CD14-positive monocyte (primary cell): ENCODE results near the gene IP6K1. TPM values are rescaled to one million over a fixed set of nuclear protein-coding genes. Genes with fewer than 3 reads are reported as not detected.

Experiments used
- DNase-seq, 3 donors: peaks; one replicate each; pipeline ENCODE4 v3.0.0-alpha.2; 2011 to 2022
- H2AFZ ChIP-seq: 2 replicates; pipeline ENCODE4 v1.6.0; 2012; ENCODE audit warnings: mild to moderate bottlenecking, low read depth, low read length, inconsistent platforms; ENCODE audit not compliant: insufficient read depth, poor library complexity, severe bottlenecking
- H3K27ac ChIP-seq, 2 donors: 1 replicate in 1 of 2; 2 replicates in 1 of 2; pipeline ENCODE4 v1.5.1; 2012 to 2013; ENCODE audit warnings: low read length in 2 of 2, control low read depth in 1 of 2, inconsistent platforms in 1 of 2, low read depth in 1 of 2, mild to moderate bottlenecking in 1 of 2
- H3K27me3 ChIP-seq, 2 donors: one replicate each; pipeline versions ENCODE4 v1.6.0 to v1.6.1; 2011 to 2013; ENCODE audit warnings: low read length in 2 of 2; ENCODE audit not compliant: control insufficient read depth in 2 of 2, insufficient read depth in 2 of 2
- H3K36me3 ChIP-seq, 2 donors: replicated peaks in 1 of 2; 1 replicate in 1 of 2; 2 replicates in 1 of 2; pipeline versions ENCODE4 v1.5.1 to v1.6.1; 2012 to 2013; ENCODE audit warnings: low read length in 2 of 2, control low read depth in 1 of 2, inconsistent platforms in 1 of 2, mild to moderate bottlenecking in 1 of 2; ENCODE audit not compliant: insufficient read depth in 2 of 2, control insufficient read depth in 1 of 2
- H3K4me1 ChIP-seq, 2 donors: 1 replicate in 1 of 2; 2 replicates in 1 of 2; pipeline versions ENCODE4 v1.5.1 to v1.6.1; 2012 to 2013; ENCODE audit warnings: low read length in 2 of 2, control low read depth in 1 of 2, inconsistent platforms in 1 of 2, mild to moderate bottlenecking in 1 of 2, moderate library complexity in 1 of 2; ENCODE audit not compliant: insufficient read depth in 2 of 2, control insufficient read depth in 1 of 2
- H3K4me2 ChIP-seq: replicated peaks from 2 replicates; pipeline ENCODE3; 2012; ENCODE audit warnings: low read length, moderate library complexity, mild to moderate bottlenecking; ENCODE audit not compliant: poor library complexity, severe bottlenecking; ENCODE audit errors: extremely low read depth
- H3K4me3 ChIP-seq, 3 experiments: fragments of 200-600 bp in 1 of 3; sonication (generic) in 1 of 3; replicated peaks in 1 of 3; 1 replicate in 2 of 3; 2 replicates in 1 of 3; pipeline ENCODE4 v1.5.1; 2011 to 2013; ENCODE audit warnings: low read length in 3 of 3, mild to moderate bottlenecking in 3 of 3, control low read depth in 2 of 3, low read depth in 2 of 3, inconsistent platforms in 1 of 3, moderate library complexity in 1 of 3
- H3K79me2 ChIP-seq: 2 replicates; pipeline ENCODE4 v1.6.0; 2012; ENCODE audit warnings: mild to moderate bottlenecking, control low read depth, inconsistent platforms, low read length, moderate library complexity; ENCODE audit not compliant: insufficient read depth
- H3K9ac ChIP-seq: 2 replicates; pipeline ENCODE4 v1.6.0; 2017; ENCODE audit warnings: low read length, mild to moderate bottlenecking; ENCODE audit not compliant: insufficient read depth, poor library complexity, severe bottlenecking
- H3K9me3 ChIP-seq, 2 donors: replicated peaks in 1 of 2; 1 replicate in 1 of 2; 2 replicates in 1 of 2; pipeline versions ENCODE4 v1.5.1 to v1.6.1; 2012 to 2013; ENCODE audit warnings: low read length in 2 of 2, control low read depth in 1 of 2; ENCODE audit not compliant: control insufficient read depth in 1 of 2, insufficient read depth in 1 of 2
- H4K20me1 ChIP-seq: 2 replicates; pipeline ENCODE4 v1.6.0; 2012; ENCODE audit warnings: mild to moderate bottlenecking, low read length, control low read depth, moderate library complexity; ENCODE audit not compliant: insufficient read depth
- H3K27ac Mint-ChIP-seq, 7 donors: one replicate each; pipeline ENCODE4 v1.8.0; 2020; ENCODE audit warnings: mild to moderate bottlenecking in 7 of 7, mixed read lengths in 7 of 7, moderate library complexity in 6 of 7, inconsistent platforms in 2 of 7
- H3K27me3 Mint-ChIP-seq, 3 donors: one replicate each; pipeline ENCODE4 v1.8.0; 2021 to 2022; ENCODE audit warnings: low read depth in 3 of 3, mild to moderate bottlenecking in 3 of 3, mixed read lengths in 3 of 3, moderate library complexity in 3 of 3, inconsistent platforms in 1 of 3
- H3K36me3 Mint-ChIP-seq, 2 donors: one replicate each; pipeline ENCODE4 v1.8.0; 2020; ENCODE audit warnings: mixed read lengths in 2 of 2, inconsistent platforms in 1 of 2, mild to moderate bottlenecking in 1 of 2
- H3K4me1 Mint-ChIP-seq: one replicate; pipeline ENCODE4 v1.8.0; 2020; ENCODE audit warnings: mild to moderate bottlenecking, mixed read lengths
- H3K4me3 Mint-ChIP-seq, 2 donors: one replicate each; pipeline ENCODE4 v1.8.0; 2020; ENCODE audit warnings: mild to moderate bottlenecking in 2 of 2, mixed read lengths in 2 of 2, moderate library complexity in 1 of 2
- H3K9me3 Mint-ChIP-seq, 7 donors: one replicate each; pipeline ENCODE4 v1.8.0; 2020 to 2022; ENCODE audit warnings: mixed read lengths in 7 of 7, mild to moderate bottlenecking in 6 of 7, moderate library complexity in 6 of 7, inconsistent platforms in 2 of 7
- CTCF ChIP-seq: fragments of 200-600 bp; IDR thresholded peaks from one replicate; pipeline ENCODE4 v1.8.0; 2022; ENCODE audit warnings: antibody characterized with exemption, mild to moderate bottlenecking
- WGBS: methylation state at CpG from one replicate; pipeline ENCODE4 v1.1.5; 2013; ENCODE audit warnings: missing lambda C conversion rate; ENCODE audit not compliant: insufficient coverage; 5-methylcytosine and 5-hydroxymethylcytosine counted together
- intact Hi-C, 2 donors: fragments of 100-400 bp; cut with micrococcal nuclease; formaldehyde crosslinking; loops; one replicate each; pipeline versions ENCODE4 v1.15.0 to v1.15.1; 2023
- polyA plus RNA-seq, 3 donors: library from polyadenylated mRNA; depleted of rRNA in 1 of 3; unstranded in 2 of 3; stranded (reverse) in 1 of 3; fragments of 300-500 nt in 2 of 3; fragments of >200 nt in 1 of 3; fragmentation: Illumina TruSeq in 2 of 3; gene quantifications; 1 replicate in 2 of 3; 2 replicates in 1 of 3; pipeline ENCODE4 v1.2.3, GENCODE V29; 2012 to 2021

The IP6K1 gene
- polyA plus RNA-seq, 3 donors, result 15.8 to 27.1 (median 16.1) TPM

- peak overlapping the region in 1 of 2 donors; percentile 95 for H3K4me3 Mint-ChIP-seq
- no peak overlapping the region for H3K27ac Mint-ChIP-seq
- peaks cover 8% of the 10 kb centered on the region for H4K20me1 ChIP-seq
- H3K27me3 Mint-ChIP-seq, result peaks cover 17 to 22% (median 17%) of the 10 kb centered on the region in 3 donors
- no peak overlapping the region for H3K4me2 ChIP-seq
- no peak overlapping the region for H3K27ac ChIP-seq
- peaks cover 7 to 9% of the 10 kb centered on the region in 2 donors for H3K36me3 Mint-ChIP-seq
- peaks cover 0 to 7% (median 0%) of the 10 kb centered on the region in 7 donors for H3K9me3 Mint-ChIP-seq
- H2AFZ ChIP-seq, result no peak overlapping the region
- H3K79me2 ChIP-seq, result peaks cover 12% of the 10 kb centered on the region
- TF ChIP-seq CTCF, result no peak
- intact Hi-C loops, result no loop called here
- DNase-seq, result no peak
- no peaks in the 10 kb centered on the region for H3K9me3 ChIP-seq
- peaks cover 29 to 41% of the 10 kb centered on the region in 2 donors for H3K4me1 ChIP-seq
- H3K27me3 ChIP-seq, result peaks cover 0 to 5% of the 10 kb centered on the region in 2 donors
- H3K4me3 ChIP-seq, result no peak overlapping the region
- peaks cover 42% of the 10 kb centered on the region for H3K4me1 Mint-ChIP-seq
- H3K9ac ChIP-seq, result no peak overlapping the region
- no peaks in the 10 kb centered on the region for H3K36me3 ChIP-seq
- 90% methylated on average over 2 of the region's 2 CpGs for WGBS
Measured at GRCh38 chr3:49801160-49801559, 14.8 kb upstream of the IP6K1 start.

- peaks cover 0 to 3% of the 10 kb centered on the region in 2 donors for H3K36me3 Mint-ChIP-seq
- Histone ChIP-seq H3K4me2 (no peak within 1 kb of the TSS), H3K27ac (no peak within 1 kb of the TSS), H3K4me3 (no peak within 1 kb of the TSS), H3K27me3 (peaks cover 0 to 5% of the 10 kb centered on the region in 2 donors), H3K9me3 (no peaks in the 10 kb centered on the region), H3K9ac (peak within 1 kb of the TSS; percentile 34), H3K36me3 (no peaks in the 10 kb centered on the region), H3K79me2 (peaks cover 12% of the 10 kb centered on the region), H2AFZ (no peak within 1 kb of the TSS), H3K4me1 (peaks cover 15 to 27% of the 10 kb centered on the region in 2 donors), H4K20me1 (no peaks in the 10 kb centered on the region)
- no peak within 1 kb of the TSS for H3K4me3 Mint-ChIP-seq
- no peak for DNase-seq
- H3K27ac Mint-ChIP-seq, result no peak within 1 kb of the TSS
- no CpG with 5 or more reads among the region's 4 CpGs for whole genome bisulfite sequencing
- TF ChIP-seq CTCF, result no peak
- H3K9me3 Mint-ChIP-seq, result peaks cover 0 to 7% (median 0%) of the 10 kb centered on the region in 7 donors
- H3K27me3 Mint-ChIP-seq, result peaks cover 11 to 21% (median 14%) of the 10 kb centered on the region in 3 donors
- intact Hi-C loops, result no loop called here
- H3K4me1 Mint-ChIP-seq, result peaks cover 29% of the 10 kb centered on the region
Measured at GRCh38 chr3:49799761-49800160, 13.4 kb upstream of the IP6K1 start, which contains the start of gene CDHR4. Gene CDHR4 (minus strand): TSS chr3:49799873. CDS start chr3:49799812, 61 bp downstream.
